Skin epidermis (tissue), 12 donors: ENCODE results near the gene ABT1.
A peak's percentile ranks its signal among the peaks of the same experiment; 100 is the strongest.

ENCODE experiments used
- H3K27ac ChIP-seq, 21 experiments: fragments of 200-600 bp; sonication (generic) in 11 of 21; one replicate each; pipeline ENCODE4 v1.5.0; 2020; ENCODE audit warnings: mild to moderate bottlenecking in 3 of 21, inconsistent platforms in 2 of 21, moderate library complexity in 2 of 21
- H3K4me3 ChIP-seq, 7 experiments: fragments of 200-600 bp; sonication (generic) in 2 of 7; one replicate each; pipeline ENCODE4 v1.5.0; 2020; ENCODE audit warnings: inconsistent platforms in 2 of 7, mild to moderate bottlenecking in 2 of 7, moderate library complexity in 1 of 7

ABT1 gene

GRCh38 chr6:26598267-26598666 lies 1.5 kb downstream of the ABT1 start:
- peak overlapping the region in 2 of 7 experiments; percentile 81 to 96 for H3K4me3 ChIP-seq

GRCh38 chr6:26599134-26599533 lies 2.4 kb downstream of the ABT1 start:
- no peak overlapping the region for H3K4me3 ChIP-seq
- no peak overlapping the region for H3K27ac ChIP-seq

More at GRCh38 chr6:26598267-26598666, 1.5 kb downstream of the ABT1 start:
- peak overlapping the region in 1 of 21 experiments; percentile 89 for H3K27ac ChIP-seq

GRCh38 chr6:26599591-26599990 lies 2.8 kb downstream of the ABT1 start:
- H3K27ac ChIP-seq, result no peak overlapping the region
- no peak overlapping the region for H3K4me3 ChIP-seq

- H3K27ac ChIP-seq, result no peak overlapping the region
- no peak overlapping the region for H3K4me3 ChIP-seq
These were observed 4.0 kb downstream of the ABT1 start for GRCh38 chr6:26600759-26601158.

GRCh38 chr6:26602262-26602661 lies 5.5 kb downstream of the ABT1 start:
- Histone ChIP-seq H3K27ac (no peak overlapping the region), H3K4me3 (no peak overlapping the region)

- H3K27ac ChIP-seq, result no peak overlapping the region
- H3K4me3 ChIP-seq, result no peak overlapping the region
These were observed 7.3 kb downstream of the ABT1 start for GRCh38 chr6:26604026-26604425.

GRCh38 chr6:26604797-26605196 lies 8.0 kb downstream of the ABT1 start:
- Histone ChIP-seq H3K27ac (no peak overlapping the region), H3K4me3 (no peak overlapping the region)

GRCh38 chr6:26607434-26608230 lies 10.9 kb downstream of the ABT1 start:
- peak overlapping the region in 1 of 21 experiments; percentile 12 for H3K27ac ChIP-seq
- peak overlapping the region in 1 of 7 experiments; percentile 10 for H3K4me3 ChIP-seq

- Histone ChIP-seq H3K4me3 (no peak overlapping the region), H3K27ac (no peak overlapping the region)
These were observed 12.7 kb downstream of the ABT1 start for GRCh38 chr6:26609463-26609862.

- no peak overlapping the region for H3K4me3 ChIP-seq
- no peak overlapping the region for H3K27ac ChIP-seq
These were observed 14.8 kb downstream of the ABT1 start for GRCh38 chr6:26611599-26611998.

GRCh38 chr6:26613201-26613600 lies 16.4 kb downstream of the ABT1 start:
- no peak overlapping the region for H3K4me3 ChIP-seq
- no peak overlapping the region for H3K27ac ChIP-seq

GRCh38 chr6:26613689-26614683 lies 17.2 kb downstream of the ABT1 start:
- H3K27ac ChIP-seq, result no peak overlapping the region
- H3K4me3 ChIP-seq, result peak overlapping the region in 6 of 7 experiments; percentile 10 to 36 (median 26)

GRCh38 chr6:26623339-26623859 lies 26.6 kb downstream of the ABT1 start:
- H3K4me3 ChIP-seq, result no peak overlapping the region
- no peak overlapping the region for H3K27ac ChIP-seq

- no peak overlapping the region for H3K4me3 ChIP-seq
- no peak overlapping the region for H3K27ac ChIP-seq
These were observed 27.8 kb downstream of the ABT1 start for GRCh38 chr6:26624557-26624956.

GRCh38 chr6:26627843-26628242 lies 31.1 kb downstream of the ABT1 start:
- Histone ChIP-seq H3K27ac (no peak overlapping the region), H3K4me3 (no peak overlapping the region)

GRCh38 chr6:26629359-26629758 lies 32.6 kb downstream of the ABT1 start:
- H3K4me3 ChIP-seq, result no peak overlapping the region
- no peak overlapping the region for H3K27ac ChIP-seq

GRCh38 chr6:26640806-26641205 lies 44.1 kb downstream of the ABT1 start:
- Histone ChIP-seq H3K4me3 (no peak overlapping the region), H3K27ac (no peak overlapping the region)

GRCh38 chr6:26646074-26646473 lies 49.3 kb downstream of the ABT1 start:
- H3K27ac ChIP-seq, result no peak overlapping the region
- no peak overlapping the region for H3K4me3 ChIP-seq
